M059J (cell line): ENCODE results near the gene MAGI2. TPM values are rescaled to one million over a fixed set of nuclear protein-coding genes. Genes with fewer than 3 reads are reported as not detected.
A peak's percentile ranks its signal among the peaks of the same experiment; 100 is the strongest.

Source experiments
- DNase-seq: peaks from one replicate; pipeline ENCODE4 v3.0.0-alpha.2; 2012; ENCODE audit warnings: low read depth
- total RNA-seq: library from RNA; depleted of rRNA; stranded (reverse); fragments of >200 nt; shearing (Covaris generic); gene quantifications from 2 replicates; pipeline ENCODE4 v1.2.3, GENCODE V29; 2014

Gene MAGI2
- total RNA-seq, 1 experiment from 2014 or later: 1.2 TPM

DNA sequence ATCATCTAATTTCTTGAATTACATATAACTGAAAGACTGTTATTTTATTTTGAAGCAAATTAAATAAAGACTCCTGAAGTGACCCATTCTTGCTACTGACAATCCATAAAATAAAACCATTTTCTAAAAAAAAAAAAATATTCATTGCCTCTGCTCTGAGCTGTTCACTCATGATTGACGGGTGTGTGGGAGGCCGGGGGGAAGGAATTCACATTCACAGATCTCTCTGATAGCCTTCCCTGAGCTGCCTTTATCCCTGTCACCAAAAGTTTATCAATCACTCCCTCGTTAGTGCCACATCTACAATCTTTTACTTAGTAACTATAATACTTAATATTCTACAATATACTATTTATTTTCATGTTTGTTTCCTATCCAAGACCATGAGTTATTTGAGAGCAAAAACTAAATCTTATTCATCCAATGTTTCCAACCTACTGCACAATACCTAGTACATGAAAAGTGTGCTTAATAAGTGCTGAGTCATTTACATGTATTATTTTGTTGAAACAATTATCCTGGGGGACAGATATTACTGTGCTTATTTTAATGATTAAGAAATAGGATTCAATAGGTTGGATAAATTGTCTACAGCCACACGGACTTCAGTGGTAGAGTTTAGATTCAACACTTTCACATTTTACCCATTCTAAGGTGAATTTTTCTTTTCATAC is 1036.2 kb downstream of the MAGI2 start:
- DNase-seq: no peak

- DNase-seq: no peak
Measured at GRCh38 chr7:78413568-78413967, 1039.9 kb downstream of the MAGI2 start.

GRCh38 chr7:78412216-78412858 is 1041.1 kb downstream of the MAGI2 start:
- peak; percentile 54 for DNase-seq

GRCh38 chr7:78407031-78407430 is 1046.4 kb downstream of the MAGI2 start:
- no peak for DNase-seq

- no peak for DNase-seq
Measured at GRCh38 chr7:78406531-78406930, 1046.9 kb downstream of the MAGI2 start.

DNA sequence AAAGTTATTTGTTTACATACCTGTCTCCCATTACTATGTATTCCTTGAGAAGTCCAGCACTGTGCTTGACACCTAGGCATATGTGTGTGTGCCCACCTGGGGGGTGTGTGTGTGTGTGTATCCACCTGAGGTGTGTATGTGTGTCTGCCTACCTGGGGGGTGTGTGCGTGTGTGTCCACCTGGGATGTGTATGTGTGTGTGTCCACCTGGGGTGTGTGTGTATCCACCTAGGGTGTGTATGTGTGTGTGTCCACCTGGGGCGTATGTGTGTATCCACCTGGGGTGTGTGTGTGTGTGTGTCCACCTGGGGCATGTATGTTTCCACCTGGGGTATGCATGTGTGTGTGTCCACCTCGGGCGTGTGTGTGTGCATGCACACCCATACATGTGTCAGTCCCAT is 1051.4 kb downstream of the MAGI2 start:
- no peak for DNase-seq

GRCh38 chr7:78400038-78400437 is 1053.4 kb downstream of the MAGI2 start:
- DNase-seq: no peak

- DNase-seq: no peak
Measured at GRCh38 chr7:78399033-78399769, 1054.3 kb downstream of the MAGI2 start.

- DNase-seq: no peak
Measured at GRCh38 chr7:78398576-78398975, 1054.9 kb downstream of the MAGI2 start.

GRCh38 chr7:78398081-78398480 is 1055.4 kb downstream of the MAGI2 start:
- no peak for DNase-seq

GRCh38 chr7:78396210-78396609 is 1057.3 kb downstream of the MAGI2 start:
- DNase-seq: no peak

DNA sequence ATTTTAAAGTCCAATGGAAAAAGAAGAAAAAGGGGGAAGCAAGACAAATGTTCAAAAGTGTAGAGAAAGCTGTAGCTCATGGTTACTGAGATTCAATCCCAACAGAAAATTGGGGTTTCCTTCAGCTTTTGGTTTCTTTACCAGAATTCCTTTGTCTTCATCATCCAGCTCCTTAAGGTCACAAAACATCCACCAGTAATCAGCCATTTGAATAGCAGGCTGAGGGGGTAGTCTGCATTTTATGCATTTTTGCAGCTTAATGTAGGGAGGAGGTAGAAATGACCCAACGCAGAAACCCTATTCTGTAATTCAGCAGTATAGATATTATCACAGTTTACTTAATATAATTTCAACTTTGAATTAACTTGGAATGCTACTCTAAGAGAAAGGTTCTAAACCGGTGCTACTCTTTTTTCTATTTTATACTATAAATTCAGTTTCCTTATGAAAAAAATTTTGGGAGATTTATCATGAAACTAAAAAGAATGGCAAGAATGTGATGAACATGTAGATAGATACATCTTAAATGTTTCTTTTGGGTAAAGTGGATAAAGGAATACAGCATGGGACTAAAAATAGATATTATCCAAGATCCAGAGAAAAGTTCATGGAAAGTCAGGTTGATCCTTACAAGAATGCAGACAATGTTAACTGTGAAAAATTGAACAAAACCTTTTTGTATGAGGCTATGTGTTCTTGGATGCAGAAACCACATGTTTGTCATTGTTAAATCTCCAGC is 1058.0 kb downstream of the MAGI2 start:
- DNase-seq: no peak

DNA sequence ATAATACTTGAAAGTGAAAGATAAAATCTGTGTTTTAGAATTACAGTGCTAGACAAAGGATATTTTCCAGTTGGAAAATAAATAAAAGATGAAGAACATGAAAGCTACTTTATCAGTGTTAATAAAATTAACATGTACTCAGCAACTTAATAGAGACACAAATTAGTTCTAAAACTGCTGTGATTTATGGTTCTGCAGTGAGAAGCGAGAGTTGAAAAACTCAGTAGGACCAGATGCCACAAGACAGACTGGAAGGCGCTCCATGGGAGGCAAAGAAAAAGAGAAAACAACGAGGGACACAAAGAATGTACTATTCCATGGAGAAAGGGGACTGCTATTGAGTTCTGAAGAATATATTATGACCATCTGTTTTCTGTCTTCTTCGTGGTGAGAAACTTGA is 1064.4 kb downstream of the MAGI2 start:
- DNase-seq: no peak

GRCh38 chr7:78386520-78386919 is 1066.9 kb downstream of the MAGI2 start:
- DNase-seq: no peak

- no peak for DNase-seq
Measured at GRCh38 chr7:78383096-78383880, 1070.2 kb downstream of the MAGI2 start.

- DNase-seq: peak; percentile 15
Measured at GRCh38 chr7:78379148-78379547, 1074.3 kb downstream of the MAGI2 start.

GRCh38 chr7:78377532-78377931 is 1075.9 kb downstream of the MAGI2 start:
- no peak for DNase-seq

DNA sequence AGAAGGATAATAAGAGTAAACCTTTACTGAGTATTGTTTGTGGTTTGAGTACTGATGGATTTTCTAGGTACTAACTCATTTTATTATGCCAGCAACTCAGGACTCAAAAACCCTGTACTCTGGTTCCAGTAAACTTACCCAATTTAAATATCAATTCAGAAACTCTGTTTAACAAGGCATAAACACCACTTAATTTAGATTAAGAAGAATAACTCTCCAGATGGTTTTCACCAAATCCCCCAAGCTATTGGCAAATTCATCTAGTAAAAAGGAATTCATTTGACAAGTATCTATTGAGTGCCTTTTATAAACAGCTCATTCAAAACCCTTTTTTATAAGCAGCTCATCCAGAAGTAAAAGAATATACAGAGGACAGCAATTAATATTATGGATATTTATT is 1082.5 kb downstream of the MAGI2 start:
- no peak for DNase-seq

DNA sequence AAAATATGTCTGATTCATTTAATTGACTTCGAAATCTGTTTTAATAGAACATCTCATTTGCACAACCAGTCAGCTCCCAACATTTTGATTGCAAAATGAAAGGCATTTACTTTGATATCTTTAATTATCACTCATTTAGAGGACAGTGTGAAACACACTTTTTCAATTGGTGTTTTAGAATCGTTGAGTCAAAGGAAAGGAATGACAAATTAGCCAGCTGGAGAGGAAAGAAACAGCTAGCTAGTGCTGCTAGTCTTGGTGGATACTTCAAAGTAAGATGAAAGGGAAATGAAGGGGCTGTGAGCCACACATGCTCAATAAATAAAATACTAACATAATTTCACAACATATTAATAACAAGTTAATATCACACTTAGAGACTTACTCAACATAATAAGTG is 1084.7 kb downstream of the MAGI2 start:
- DNase-seq: peak; percentile 7

- DNase-seq: no peak
Measured at GRCh38 chr7:78367280-78367773, 1086.1 kb downstream of the MAGI2 start.

GRCh38 chr7:78363866-78364265 is 1089.6 kb downstream of the MAGI2 start:
- DNase-seq: no peak
